GM12878 (cell line): ENCODE results near the gene RUNX3. TPM values are rescaled to one million over a fixed set of nuclear protein-coding genes. Genes with fewer than 3 reads are reported as not detected.
A peak's percentile ranks its signal among the peaks of the same experiment; 100 is the strongest.

ENCODE experiments used
- BACH1 ChIP-seq: fragments of 450-650 bp; IDR thresholded peaks from 2 replicates; pipeline ENCODE4 v1.6.1; 2017; ENCODE audit warnings: mild to moderate bottlenecking, borderline replicate concordance
- BHLHE40 ChIP-seq, 2 experiments: fragments of 450-650 bp in 1 of 2; IDR thresholded peaks; 2 replicates each; pipeline ENCODE4 v1.6.1; 2011 to 2017; ENCODE audit warnings: low read depth in 2 of 2, borderline replicate concordance in 1 of 2, improper control_type of control experiment in 1 of 2, low read length in 1 of 2, mild to moderate bottlenecking in 1 of 2
- CBX5 ChIP-seq: sonication (generic); IDR thresholded peaks from 2 replicates; pipeline ENCODE4 v1.6.1; 2016; ENCODE audit warnings: low read depth, moderate library complexity, mild to moderate bottlenecking, inconsistent platforms
- E2F8 ChIP-seq: fragments of 450-650 bp; IDR thresholded peaks from 2 replicates; pipeline ENCODE4 v1.6.1; 2018; ENCODE audit warnings: mild to moderate bottlenecking, low read depth, moderate library complexity; ENCODE audit not compliant: partially characterized antibody
- EED ChIP-seq: sonication (generic); IDR thresholded peaks from 2 replicates; pipeline ENCODE4 v1.6.1; 2016; ENCODE audit warnings: antibody characterized with exemption, low read depth
- EGR1 ChIP-seq, 2 experiments: IDR thresholded peaks; 1 replicate in 1 of 2; 2 replicates in 1 of 2; pipeline ENCODE4 v1.6.1; 2011 to 2012; ENCODE audit warnings: low read depth in 2 of 2, low read length in 2 of 2, borderline replicate concordance in 1 of 2, mild to moderate bottlenecking in 1 of 2, moderate library complexity in 1 of 2
- EP300 ChIP-seq, 2 experiments: fragments of 150-350 bp in 1 of 2; IDR thresholded peaks; 2 replicates each; pipeline ENCODE4 v1.6.1; 2011 to 2012; ENCODE audit warnings: low read depth in 2 of 2, low read length in 2 of 2, borderline replicate concordance in 1 of 2, improper control_type of control experiment in 1 of 2, inconsistent platforms in 1 of 2; ENCODE audit not compliant: control insufficient read depth in 1 of 2
- GABPA ChIP-seq: IDR thresholded peaks from 2 replicates; pipeline ENCODE4 v1.6.1; 2014; ENCODE audit warnings: antibody characterized with exemption, low read depth, mild to moderate bottlenecking, inconsistent platforms
- GATAD2B ChIP-seq: fragments of 450-650 bp; conservative IDR thresholded peaks from 2 replicates; pipeline ENCODE4 v1.6.1; 2017; ENCODE audit warnings: low read depth, mild to moderate bottlenecking, moderate library complexity
- HDAC6 ChIP-seq: fragments of 200-600 bp; sonication (generic); IDR thresholded peaks from one replicate; pipeline ENCODE4 v1.8.0; 2017; ENCODE audit warnings: antibody characterized with exemption; ENCODE audit not compliant: unreplicated experiment
- IRF3 ChIP-seq: fragments of 450-650 bp; IDR thresholded peaks from 2 replicates; pipeline ENCODE4 v1.6.1; 2014; ENCODE audit warnings: mild to moderate bottlenecking
- NFYA ChIP-seq: IDR thresholded peaks from 2 replicates; pipeline ENCODE4 v1.6.1; 2011; ENCODE audit warnings: low read depth, mild to moderate bottlenecking, low read length, improper control_type of control experiment, borderline replicate concordance
- POLR2A ChIP-seq: IDR thresholded peaks from 2 replicates; pipeline ENCODE4 v1.6.1; 2011; ENCODE audit warnings: low read depth, mild to moderate bottlenecking, low read length
- RELA ChIP-seq: fragments of 450-650 bp; IDR thresholded peaks from 2 replicates; pipeline ENCODE4 v1.8.0; 2014; ENCODE audit warnings: borderline replicate concordance; ENCODE audit not compliant: partially characterized antibody
- RFX5 ChIP-seq: IDR thresholded peaks from 2 replicates; pipeline ENCODE4 v1.6.1; 2011; ENCODE audit warnings: low read depth, low read length, improper control_type of control experiment
- SIX5 ChIP-seq: IDR thresholded peaks from 2 replicates; pipeline ENCODE4 v1.6.1; 2011; ENCODE audit warnings: mild to moderate bottlenecking, low read depth, low read length, moderate library complexity; ENCODE audit not compliant: severe bottlenecking
- SP1 ChIP-seq: IDR thresholded peaks from one replicate; pipeline ENCODE4 v1.6.1; 2011; ENCODE audit warnings: low read depth, low read length
- TAF1 ChIP-seq: IDR thresholded peaks from 2 replicates; pipeline ENCODE4 v1.6.1; 2011; ENCODE audit warnings: mild to moderate bottlenecking, low read depth, low read length, borderline replicate concordance
- YBX1 ChIP-seq: fragments of 450-650 bp; IDR thresholded peaks from 2 replicates; pipeline ENCODE4 v1.6.1; 2016; ENCODE audit warnings: antibody characterized with exemption
- YY1 ChIP-seq: IDR thresholded peaks from 2 replicates; pipeline ENCODE4 v1.6.1; 2011; ENCODE audit warnings: low read depth, mild to moderate bottlenecking, low read length
- ZBED1 ChIP-seq: IDR thresholded peaks from 2 replicates; pipeline ENCODE4 v1.6.1; 2016; ENCODE audit warnings: borderline replicate concordance
- ZNF274 ChIP-seq: IDR thresholded peaks from one replicate; pipeline ENCODE4 v1.8.0; 2011; ENCODE audit not compliant: insufficient read length, insufficient read depth
- ZNF687 ChIP-seq: fragments of 450-650 bp; IDR thresholded peaks from 2 replicates; pipeline ENCODE4 v1.6.1; 2017; ENCODE audit warnings: mild to moderate bottlenecking, moderate library complexity
- polyA plus RNA-seq, 11 experiments: library from polyadenylated mRNA; depleted of rRNA in 4 of 11; unstranded in 6 of 11; stranded (reverse) in 5 of 11; fragments of >200 nt; fragmentation: Nextera tagmentation in 4 of 11; fragmentation: Illumina TruSeq in 1 of 11; extraction: Ambion mirVana in 4 of 11; extraction: Trizol in 1 of 11; gene quantifications; 1 replicate in 1 of 11; 2 replicates in 10 of 11; pipeline versions ENCODE4 v1.2.1 to v1.2.3, GENCODE V29; 2011 to 2016; ENCODE audit warnings: inconsistent platforms in 2 of 11, missing spikeins in 2 of 11, low read depth in 1 of 11
- total RNA-seq, 4 experiments: library from RNA; depleted of rRNA in 3 of 4; stranded (reverse); fragments of >200 nt in 3 of 4; fragmentation: Illumina TruSeq in 1 of 4; extraction: Trizol in 1 of 4; gene quantifications; 2 replicates each; pipeline versions ENCODE4 v1.2.1 to v1.2.3, GENCODE V29; 2013 to 2021

RUNX3 gene
- total and polyA plus RNA-seq, 10 of the 15 experiments (the other 5 are each of a cell fraction or from before 2014, with no cell fraction given): 19.0 to 151 (median 31.4) TPM

GRCh38 chr1:24966724-24967346, 36.8 kb upstream of the RUNX3 start (continued):
- TF ChIP-seq ZNF687: no peak
- no peak for TF ChIP-seq YBX1
- peak; percentile 49; the same call in 1 of the 2 replicates for TF ChIP-seq ZBED1
- no peak for TF ChIP-seq SIX5
- peak; percentile 51 for TF ChIP-seq SP1
- TF ChIP-seq GATAD2B: peak; percentile 51; the same call in 1 of the 2 replicates
- TF ChIP-seq IRF3: no peak
- TF ChIP-seq BHLHE40 (IDR thresholded peaks at IDR 0.05; ENCODE audit: borderline replicate concordance in 1 of 2, low read depth in 2 of 2, low read length in 1 of 2): peak; percentile 80 to 88; a peak in 3 of 4 replicates
- TF ChIP-seq RFX5: no peak
- no peak for TF ChIP-seq CBX5
- TF ChIP-seq POLR2A: no peak
- peak; percentile 52; the same call in 1 of the 2 replicates for TF ChIP-seq BACH1
- TF ChIP-seq TAF1: no peak
- TF ChIP-seq E2F8: no peak
- TF ChIP-seq NFYA: no peak
- TF ChIP-seq EGR1 (IDR thresholded peaks at IDR 0.05; ENCODE audit: borderline replicate concordance in 1 of 2, low read depth in 2 of 2, low read length in 2 of 2): peak in 1 of 2 experiments; percentile 20; a peak in 1 of 3 replicates
- TF ChIP-seq EED: peak; percentile 98
- no peak for TF ChIP-seq HDAC6
- TF ChIP-seq YY1: 0 out of 2 replicates have a peak, but pooled peaks have one; percentile 31
- TF ChIP-seq RELA: peak; percentile 51
- TF ChIP-seq GABPA: no peak
- TF ChIP-seq EP300 (IDR thresholded peaks at IDR 0.05; ENCODE audit: borderline replicate concordance in 1 of 2, control insufficient read depth in 1 of 2, low read depth in 2 of 2, low read length in 2 of 2): peak in 1 of 2 experiments; percentile 79; a peak in 1 of 4 replicates
- TF ChIP-seq ZNF274: no peak
